ENCODE measurements around the gene OR51S1.

- TF ChIP-seq KIAA2018 (CRISPR knock-in tag; IDR thresholded peaks at IDR 0.05; ENCODE audit: borderline replicate concordance), result no peak
- no peak for TF ChIP-seq HDAC2 (CRISPR knock-in tag; IDR thresholded peaks at IDR 0.05)
- TF ChIP-seq KDM1A (CRISPR knock-in tag; IDR thresholded peaks at IDR 0.05), result no peak
Measured at GRCh38 chr11:4808476-4808875, 40.5 kb downstream of the OR51S1 start.
